ENCODE results near the gene BICD2.
A peak's percentile ranks its signal among the peaks of the same experiment; 100 is the strongest.
"Not testable (repeated sequence)": the region's sequence is repeated elsewhere in the genome, so short reads cannot be mapped to it uniquely, and the experiment has no call there.

Gene BICD2

DNA sequence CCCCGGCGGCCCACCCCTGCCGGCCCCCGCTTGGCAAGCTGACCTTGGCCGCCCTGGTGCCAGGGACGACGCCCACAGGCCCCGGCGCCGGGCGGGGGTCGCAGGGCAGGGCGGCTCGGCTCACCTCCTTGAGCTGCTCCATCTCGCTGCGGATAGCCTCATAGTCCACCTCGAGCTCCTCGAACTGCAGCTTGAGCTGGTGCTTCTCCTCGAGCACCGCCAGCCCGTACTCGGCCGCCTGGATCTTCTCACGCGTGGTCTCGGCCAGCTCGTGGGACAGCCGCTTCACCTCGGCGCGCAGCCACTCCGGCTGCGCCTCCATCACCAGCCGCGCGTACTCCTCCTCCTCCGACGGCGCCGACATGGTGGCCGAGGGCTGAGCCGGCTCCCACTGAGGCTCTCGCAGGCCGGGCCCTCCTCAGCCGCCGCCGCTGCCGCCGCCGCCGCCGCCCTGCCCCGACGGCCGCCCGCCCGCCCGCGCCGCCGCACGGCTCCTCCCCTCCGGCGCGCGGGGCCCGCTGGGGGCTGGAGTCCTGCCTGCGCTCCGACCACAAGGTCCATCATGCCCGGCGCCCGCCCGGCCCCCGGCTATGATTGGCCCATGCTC lies at the start of gene BICD2:
Gene BICD2 (minus strand): TSS at position 453 of the 607 bp plus-strand sequence. CDS start 89 bp downstream, at position 364.
- DNase-seq (ENCODE audit: low read depth in 2 of 2): no peak

DNA sequence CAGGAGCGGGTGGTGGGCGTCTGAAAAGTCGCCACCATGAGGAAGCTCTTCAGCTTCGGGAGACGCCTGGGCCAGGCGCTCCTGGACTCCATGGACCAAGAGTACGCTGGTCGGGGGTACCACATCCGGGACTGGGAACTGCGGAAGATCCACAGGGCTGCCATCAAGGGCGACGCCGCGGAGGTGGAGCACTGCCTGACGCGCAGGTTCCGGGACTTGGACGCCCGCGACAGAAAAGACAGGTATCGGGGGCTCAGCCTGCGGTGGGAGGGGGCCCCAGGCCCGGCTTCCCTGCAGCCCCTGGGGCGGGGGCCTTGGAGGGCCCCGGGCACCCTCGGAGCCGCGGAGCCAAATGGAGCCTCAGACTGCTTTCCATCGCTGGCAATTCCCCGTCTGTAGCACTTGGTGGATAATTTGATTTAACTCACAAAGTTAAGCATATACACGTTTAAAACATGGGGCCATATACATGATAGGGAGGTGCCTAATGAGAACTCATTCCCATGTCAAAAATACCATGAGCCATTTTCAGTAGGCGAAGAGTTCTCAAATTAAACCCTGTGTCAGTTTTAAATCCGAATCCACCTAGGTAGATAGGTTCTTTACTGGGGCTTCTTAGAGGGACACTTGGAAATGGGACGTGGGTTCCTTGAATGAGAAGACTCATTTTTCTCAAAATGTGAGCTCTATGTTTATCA lies 45.1 kb upstream of the BICD2 start:
- not testable (repeated sequence) for DNase-seq (ENCODE audit: low read depth in 2 of 2)

DNA sequence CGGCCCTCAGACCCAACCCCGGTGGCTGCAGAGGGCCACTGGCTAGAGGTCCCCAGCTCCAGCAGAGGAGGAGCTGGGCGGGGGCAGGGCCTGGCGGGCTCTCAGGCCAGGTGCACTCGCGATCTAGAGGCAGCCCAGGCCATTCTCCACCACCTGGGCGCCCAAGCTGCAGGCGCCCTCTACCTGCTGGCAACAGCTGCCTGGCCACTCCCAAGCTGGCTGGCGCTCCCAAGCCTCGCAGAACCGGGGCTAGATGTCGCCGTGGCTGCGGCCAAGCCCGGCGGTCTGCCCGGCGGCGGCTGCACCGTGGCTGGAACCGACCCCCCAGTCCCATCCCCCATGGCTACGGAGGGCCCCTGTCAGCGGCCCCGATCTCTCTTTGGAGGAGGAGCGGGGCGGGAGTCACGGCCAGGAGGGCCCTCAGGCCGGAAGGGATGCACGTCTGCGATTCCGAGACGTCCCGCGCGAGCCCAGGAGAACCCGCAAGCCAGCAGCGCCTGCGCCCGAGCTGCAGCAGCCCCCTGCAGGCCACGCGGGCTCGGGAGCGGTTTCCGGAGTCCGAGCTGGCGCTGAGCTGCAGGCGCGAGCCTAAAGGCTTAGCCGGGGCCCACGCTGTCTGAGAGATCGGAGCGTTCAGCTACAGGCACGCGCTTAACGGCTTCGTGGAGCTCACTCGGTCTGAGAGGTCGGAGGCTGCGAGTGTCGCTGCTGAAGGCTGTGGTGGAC lies 44.3 kb upstream of the BICD2 start:
- DNase-seq (ENCODE audit: low read depth in 2 of 2): peak in 1 of 2 donors; percentile 13

DNA sequence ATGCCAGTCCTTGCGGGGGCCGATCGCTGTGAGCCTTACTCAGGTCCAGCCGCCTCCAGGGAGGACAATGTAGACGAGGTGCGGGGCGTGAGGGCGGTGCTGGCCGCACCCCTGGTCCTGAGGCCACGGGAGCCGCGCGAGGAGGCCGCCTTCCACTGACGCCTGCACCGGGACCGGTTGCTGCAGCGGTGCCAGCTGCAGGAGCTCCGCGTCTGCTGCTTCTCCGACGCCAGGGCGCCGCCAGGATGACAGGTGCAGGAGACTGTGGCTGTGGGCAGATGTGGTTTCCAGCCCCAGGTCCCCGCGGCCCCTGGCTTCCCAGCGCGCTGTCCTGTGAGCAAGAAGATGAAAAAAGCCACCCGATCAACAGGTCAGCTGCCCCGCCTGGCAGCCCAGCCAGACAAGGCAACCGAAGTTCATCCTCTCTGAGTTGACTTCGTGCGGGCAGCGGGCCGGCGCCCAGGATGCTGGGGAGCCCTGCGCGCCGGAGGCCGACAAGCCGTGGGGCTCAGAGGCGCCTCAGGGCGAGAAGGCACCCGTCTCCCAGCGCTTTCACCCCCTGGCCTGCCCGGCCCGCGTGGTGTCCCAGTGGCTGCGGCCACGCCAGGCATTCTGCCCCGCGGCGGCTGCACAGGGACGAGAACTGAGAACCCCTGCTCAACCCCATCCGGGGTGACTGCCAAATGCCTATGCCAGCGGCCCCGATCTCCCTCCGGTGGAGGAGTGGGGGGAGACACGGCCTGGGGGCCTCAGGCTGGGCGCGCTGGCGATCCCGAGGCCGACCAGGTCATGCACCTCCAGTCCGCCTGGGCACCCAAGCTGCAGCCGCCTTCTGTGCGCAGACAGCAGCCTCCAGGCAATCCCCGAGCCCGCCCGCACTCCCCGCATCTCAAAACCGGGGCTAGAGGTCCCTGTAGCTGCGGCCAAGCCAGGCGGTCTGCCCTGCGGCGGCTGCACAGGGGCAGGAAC lies 43.4 kb upstream of the BICD2 start:
- DNase-seq (ENCODE audit: low read depth in 2 of 2): no peak

DNA sequence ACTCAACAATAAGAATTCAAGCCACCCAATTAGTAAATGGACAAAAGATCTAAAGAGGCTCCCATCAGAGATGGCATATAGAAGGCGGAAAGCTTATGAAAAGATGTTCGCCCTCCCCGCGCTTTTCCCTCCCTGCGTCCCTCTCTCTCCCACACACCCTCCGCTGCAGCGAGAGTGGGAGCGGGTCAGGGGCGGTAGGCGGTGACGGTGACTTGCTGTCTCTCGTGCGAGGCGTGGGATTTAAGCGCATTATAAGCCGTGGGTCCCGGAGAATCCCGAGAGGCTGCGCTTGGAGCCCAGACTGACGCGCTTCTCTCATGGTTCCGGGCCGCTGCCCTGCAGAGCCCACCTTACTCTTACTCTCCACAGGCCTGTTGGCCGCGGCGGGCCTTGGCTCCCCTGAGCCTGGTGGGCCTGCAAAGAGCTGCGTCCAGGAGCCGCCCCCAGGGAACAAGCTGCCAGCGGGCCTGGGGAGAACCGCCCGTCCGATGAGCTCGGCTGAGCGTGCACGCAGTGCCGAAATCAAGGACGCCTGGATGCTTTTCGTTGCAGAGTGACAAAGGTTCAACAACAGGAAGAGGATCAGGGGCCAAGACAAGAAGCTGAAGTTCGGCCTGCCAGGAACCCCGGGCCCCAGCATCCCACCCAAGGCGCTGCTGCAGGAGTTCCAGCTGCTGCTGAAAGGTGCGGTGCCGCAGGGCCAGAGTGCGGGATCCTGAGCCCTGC lies 42.6 kb upstream of the BICD2 start:
- no peak for DNase-seq (ENCODE audit: low read depth in 2 of 2)

DNA sequence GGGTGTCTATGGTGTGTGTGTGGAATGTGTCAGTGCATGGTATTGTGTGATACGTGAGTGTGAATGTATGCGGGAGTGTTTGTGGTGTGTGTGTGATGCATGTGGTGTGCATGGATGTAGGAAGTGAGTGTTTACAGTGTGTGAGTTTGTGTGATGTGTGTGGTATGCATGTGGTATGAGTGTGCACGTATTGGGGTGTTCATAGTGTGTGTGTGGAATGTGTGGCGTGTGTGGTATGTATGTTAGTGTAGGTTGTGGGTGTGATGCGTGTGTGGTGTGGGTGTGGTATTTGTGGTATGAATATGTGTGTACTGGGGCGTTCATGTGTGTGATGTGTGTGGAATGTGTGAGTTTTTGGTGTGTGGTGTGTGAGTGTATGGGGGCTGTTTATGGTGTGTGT lies 40.1 kb upstream of the BICD2 start:
- no peak for DNase-seq (ENCODE audit: low read depth in 2 of 2)

DNA sequence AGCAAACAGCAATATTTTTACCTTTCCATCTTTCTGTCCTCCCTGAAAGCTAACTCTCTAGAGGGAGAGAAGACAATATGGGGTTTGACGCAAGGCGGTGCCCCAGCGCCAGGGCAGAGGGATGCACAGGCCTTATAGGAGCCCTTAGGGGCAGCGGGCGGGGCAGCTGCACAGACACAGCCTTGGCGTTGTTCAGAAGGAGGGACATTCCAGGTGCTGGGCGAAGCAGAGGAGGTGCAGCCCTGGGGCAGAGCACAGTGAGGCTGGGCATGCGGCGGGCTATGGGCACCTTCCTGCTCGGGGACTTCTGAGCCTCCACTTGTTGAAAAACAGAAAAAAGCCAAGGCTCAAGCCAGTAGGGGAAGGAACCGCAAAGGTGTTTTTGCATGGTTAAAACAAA lies 33.7 kb upstream of the BICD2 start:
- no peak for DNase-seq (ENCODE audit: low read depth in 2 of 2)

DNA sequence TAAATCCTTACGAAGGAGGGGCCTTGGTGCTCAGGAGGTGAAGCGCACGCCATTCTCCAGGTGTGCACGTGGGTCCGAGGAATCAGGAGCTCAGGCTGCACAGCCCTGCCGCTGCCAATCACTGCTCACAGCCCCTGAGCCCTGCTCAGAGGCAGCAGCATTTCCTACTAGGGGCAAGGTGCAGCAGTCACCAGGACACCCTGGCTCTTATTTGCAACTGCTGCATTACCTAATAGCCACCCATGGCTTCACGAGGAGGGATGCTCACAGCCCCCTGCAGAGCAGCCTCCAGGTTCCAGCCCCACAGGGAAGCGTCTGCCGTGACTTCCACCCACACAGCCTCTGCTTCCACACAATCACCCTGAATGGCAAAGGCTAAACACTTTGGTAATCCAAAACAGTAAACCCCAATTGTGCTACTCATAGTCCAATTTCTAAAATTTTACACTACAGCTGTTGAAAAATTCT lies 31.7 kb upstream of the BICD2 start:
- DNase-seq (ENCODE audit: low read depth in 2 of 2): not testable (repeated sequence)

DNA sequence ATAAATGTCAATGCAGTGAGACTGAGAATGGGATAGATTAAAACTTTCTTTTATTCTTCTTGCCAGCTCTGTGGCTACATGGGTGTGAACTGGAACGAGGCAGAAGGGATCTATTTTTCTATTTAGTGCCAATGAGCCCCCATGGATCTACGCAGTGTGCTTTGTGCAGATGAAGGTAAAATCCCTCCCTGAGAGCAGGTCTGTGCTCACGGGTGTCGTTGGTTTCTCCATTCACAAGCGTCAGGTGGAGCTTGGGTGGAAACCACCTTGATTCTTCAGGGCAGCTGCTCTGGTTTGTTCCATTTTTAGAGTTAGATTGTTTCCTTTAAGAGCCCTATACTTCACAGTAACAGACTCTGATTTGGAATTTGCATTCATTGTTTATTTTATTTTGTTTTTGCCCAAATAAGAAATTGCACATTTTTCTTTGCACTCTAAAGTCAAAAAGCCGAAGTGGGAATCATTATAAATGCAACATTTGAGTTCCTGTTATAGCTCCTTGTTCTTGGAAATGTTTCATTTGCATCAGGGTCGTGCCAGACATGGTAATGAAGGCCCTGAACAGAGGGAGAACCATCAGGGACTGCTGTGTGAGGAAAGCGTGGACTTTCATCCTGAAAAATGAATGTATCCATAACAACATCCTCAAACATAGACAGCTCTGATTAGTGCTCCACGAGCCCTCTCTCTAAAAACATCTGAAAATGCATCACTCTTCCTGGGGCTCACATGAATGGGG lies 31.1 kb upstream of the BICD2 start:
- DNase-seq (ENCODE audit: low read depth in 2 of 2): no peak

DNA sequence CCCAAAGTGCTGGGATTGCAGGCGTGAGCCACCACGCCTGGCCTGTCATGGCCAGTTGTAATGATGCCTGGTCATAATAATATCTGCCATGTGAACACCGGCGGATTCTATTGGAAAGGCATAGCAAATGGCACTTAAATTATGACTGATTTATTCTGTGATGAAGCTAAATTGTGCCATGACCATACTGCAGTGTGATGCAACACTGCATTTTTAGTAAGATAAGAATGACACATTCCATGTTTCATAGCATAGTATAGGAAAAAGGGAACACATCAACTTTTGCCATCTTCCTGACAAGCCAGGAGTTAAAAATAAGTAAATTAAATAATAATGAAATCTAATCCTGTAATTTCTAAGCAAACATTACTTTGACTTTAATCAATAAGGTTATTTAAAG lies 30.4 kb upstream of the BICD2 start:
- DNase-seq (ENCODE audit: low read depth in 2 of 2): no peak

DNA sequence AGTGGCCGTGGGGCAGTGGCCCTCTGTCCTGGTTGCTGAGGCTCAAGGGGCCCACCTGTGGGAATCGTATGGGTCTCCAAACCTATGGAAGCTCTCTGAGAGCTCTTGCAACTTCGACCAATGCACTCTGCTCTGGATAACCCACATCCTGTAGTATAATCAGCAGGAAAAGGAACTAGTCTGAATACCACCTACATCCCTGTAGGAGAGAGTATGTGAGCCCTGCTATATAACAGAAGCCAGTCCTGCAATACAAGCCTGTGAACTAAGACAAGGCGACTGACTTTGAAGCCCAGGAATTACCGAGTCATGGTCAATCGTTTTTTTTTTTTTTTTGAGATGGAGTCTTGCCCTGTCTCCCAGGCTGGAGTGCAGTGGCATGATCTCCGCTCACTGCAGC lies 29.8 kb upstream of the BICD2 start:
- DNase-seq (ENCODE audit: low read depth in 2 of 2): no peak

DNA sequence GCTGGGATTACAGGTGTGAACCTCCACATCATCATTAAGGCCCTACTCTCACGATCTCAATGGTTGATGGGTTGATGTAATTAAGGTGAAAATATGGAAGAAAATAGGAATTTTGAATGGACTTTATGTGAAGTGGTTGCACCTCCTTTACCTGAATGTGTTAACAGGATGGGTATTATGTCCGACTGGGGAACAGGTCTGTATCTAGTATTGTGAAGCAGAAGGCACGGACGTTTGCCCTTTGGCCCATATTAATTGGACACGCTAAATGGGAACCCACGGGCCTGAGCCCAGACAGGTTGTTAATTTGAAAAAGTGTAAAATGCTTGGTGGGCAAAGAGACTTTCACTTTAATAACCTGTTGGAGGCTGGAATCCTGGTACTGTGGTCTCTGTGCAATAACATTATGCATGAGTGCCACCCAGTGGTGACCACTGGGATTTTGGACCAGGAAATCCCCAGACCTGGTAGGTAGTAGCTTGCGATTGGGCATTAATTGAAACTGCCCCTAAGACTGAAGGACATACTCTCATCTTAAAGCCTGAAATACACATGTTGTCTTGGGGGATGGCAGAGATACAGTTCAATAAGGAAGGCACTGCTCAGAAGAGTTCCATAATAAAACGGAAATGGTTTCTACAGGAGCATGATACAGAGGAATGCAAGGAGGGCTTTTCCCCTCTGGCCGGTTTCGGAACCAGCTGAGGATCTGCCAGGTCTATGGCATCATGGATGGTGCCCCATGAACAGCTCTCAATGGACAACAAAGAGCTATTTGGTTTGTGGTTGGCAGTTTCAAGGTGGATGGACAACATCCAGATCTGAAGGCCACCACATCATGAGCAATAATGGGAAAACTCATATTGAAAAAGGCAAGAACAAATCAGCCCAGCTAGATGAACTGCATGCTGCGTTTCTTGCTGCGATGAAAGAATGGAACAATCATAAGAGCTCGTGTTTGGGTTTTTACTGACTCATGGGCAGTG lies 26.2 kb upstream of the BICD2 start:
- DNase-seq (ENCODE audit: low read depth in 2 of 2): peak; percentile 49 to 65

DNA sequence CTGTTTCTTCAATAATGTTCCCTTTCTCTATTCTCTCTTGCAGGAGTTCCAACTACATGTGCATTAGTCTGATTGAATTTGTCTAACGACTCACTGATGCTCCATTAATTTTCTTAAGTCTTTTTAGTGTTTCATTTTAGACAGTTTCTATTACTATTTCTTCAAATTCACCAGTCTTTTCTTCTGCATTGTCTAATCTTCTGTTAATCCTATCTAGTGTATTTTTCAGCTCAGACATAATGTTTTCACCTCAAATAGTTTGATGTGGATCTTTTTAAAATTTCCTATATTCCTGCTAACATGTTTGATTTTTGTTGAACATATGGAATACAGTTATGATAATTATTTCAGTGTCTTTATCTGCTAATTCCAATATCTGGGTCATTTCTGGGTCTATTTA lies 21.7 kb upstream of the BICD2 start:
- DNase-seq (ENCODE audit: low read depth in 2 of 2): no peak

DNA sequence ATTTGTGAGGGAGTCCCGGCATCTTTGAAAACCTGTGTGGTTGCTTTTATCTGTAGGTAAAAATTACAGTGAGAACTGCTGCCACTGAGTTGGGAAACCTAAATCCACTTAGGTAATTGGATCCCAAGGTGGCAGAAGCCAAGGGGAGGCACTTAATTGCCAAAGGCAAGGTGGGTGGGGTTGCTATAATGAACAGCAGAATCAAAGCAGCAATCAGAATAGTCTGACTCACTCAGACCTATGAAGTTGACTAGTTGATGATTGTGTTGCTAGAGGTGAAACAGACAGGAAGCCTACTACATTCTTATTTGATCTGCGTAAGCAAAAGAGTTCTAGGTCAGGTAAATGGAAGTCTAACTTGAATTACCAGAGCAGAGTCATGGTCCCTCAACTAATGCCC lies 17.3 kb upstream of the BICD2 start:
- DNase-seq (ENCODE audit: low read depth in 2 of 2): no peak

DNA sequence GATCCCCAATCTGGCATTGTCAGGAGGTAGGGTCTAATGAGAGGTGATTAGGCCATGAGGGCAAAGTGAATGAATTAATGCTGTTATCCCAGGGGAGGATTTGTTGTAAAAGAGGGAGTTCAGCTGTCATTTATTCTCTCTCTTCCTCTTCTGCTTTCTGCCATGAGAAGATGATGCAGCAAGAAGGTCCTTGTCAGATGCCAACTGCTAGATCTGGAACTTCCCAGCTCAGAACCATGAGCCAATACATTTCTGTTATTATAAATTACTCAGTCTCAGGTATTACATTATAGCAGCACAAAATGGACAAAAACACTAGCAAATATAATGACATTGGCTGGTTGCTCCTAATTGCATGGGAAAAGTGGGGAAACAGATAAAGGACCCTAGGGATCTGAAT lies 15.6 kb upstream of the BICD2 start:
- no peak for DNase-seq (ENCODE audit: low read depth in 2 of 2)

DNA sequence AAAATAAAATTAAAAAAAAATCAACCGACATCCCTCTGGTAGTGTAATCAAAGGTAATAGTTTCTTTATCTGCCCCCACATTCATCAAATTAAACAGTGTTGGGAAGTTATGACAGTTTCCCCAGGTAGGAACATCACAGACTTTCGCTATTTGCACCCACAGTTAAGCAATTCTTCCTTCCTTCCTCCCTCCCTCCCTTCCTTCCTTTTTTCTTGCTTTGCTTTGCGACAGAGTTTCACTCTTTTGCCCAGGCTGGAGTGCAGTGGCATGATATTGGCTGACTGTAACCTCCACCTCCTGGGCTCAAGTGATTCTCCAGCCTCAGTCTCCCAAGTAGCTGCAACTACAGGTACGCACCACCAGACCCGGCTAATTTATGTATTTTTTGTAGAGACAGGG lies 10.8 kb upstream of the BICD2 start:
- DNase-seq (ENCODE audit: low read depth in 2 of 2): no peak

DNA sequence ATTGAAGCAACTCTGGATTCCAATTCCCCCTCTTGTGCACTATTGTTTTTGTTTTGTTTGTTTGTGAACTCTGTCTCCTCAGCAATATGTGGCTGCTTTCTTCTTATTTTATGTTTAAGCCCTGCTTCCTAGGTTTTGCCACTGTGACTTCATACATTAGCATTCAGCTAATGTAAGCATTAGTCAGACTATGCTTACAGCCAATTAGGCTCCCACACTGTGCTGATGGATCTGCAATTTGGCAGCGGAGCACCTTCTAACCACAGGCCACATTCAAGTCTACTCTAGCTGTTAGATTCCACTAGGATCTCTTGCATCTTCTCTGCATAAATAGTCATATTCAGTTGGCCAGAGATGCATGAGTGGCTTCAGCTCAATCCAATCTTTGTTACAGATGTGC lies 9.6 kb upstream of the BICD2 start:
- no peak for DNase-seq (ENCODE audit: low read depth in 2 of 2)

DNA sequence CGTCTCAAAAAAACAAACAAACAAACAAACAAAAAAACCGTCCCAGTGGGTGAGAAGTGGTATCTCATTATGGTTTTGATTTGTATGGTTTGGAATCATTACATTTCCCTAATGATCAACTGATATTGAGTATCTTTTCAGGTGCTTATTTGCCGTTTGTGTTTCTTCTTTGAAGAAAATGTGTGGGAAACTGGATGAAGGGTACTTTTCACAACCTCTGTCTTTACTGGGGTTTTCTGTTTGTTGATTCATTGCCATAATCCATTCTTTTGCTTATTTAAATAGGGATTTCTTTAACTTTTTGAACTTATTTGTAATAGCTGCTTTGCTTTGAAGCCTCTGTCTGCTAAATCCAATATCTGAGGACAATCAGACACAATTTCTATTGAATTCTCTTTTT lies 9.2 kb upstream of the BICD2 start:
- DNase-seq (ENCODE audit: low read depth in 2 of 2): no peak

DNA sequence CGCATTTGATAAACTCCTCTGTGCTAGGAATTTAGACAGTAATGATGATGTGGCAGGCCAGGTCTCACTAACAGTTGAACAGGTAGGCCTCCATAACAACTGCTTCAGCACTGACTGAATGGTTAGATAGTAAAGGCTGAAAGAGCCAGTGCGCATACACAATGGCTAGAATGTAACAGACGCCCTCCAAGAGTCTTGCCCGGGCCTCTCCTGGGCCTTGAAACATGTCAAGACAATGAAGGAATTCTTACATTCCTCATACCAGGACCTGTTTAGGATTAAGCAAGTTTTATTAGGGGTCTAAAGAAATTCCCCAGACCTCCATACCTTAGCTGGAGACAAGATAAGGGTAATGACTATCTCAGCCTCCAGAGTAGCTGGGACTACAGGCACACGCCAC lies 6.7 kb upstream of the BICD2 start:
- DNase-seq (ENCODE audit: low read depth in 2 of 2): no peak
